ENCODE measurements around the gene PHACTR2.

Gene PHACTR2

DNA sequence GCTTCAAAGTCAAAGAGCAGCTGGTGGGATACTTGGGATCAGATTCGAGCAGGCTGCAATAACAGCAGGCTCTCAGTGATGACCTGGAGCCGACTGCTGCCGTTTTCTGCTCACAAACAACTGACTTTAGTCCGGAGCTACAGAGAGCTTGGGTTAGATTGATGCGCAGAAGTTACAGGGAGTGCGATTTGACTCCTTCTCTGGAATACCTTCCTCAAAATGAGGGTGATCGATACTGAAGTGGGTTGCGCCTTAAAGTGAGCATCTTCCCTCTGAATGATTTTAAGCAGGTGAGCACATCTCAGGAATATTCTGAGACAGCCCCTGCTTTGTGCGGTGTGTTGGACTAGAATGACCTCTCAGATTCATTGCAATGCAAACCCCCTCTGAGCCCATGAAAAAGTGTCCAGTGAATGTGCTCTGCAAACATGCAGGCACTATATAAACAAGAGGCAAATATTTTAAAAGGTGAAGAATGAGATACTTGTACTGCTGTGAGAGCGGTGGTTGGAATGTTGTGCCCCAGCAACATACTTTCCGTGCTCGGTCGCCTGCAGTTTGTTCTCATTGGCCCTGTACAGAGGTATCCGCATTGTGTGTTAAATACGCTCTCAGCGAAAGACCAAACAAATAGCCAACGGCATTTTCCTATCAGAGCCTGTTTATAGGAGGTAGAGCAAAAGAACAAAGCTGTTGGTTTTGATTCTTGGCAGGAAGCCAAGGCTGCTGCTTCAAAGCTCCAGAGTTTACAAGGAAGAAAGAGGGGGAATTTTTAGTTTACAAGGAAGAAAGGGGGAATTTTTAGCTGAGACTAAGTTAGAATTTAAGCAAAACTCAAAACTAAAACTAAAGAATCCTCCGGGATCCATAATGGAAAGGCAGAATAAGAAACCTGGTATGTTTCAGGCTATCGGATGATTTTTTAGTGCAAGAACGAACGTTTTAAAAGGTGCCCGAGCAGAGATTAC, 67.7 kb downstream of the PHACTR2 start:
- H3K9me2 ChIP-seq (replicated peaks; ENCODE audit: insufficient read depth, low read length): no peaks in the 10 kb centered on the region
- no peaks in the 10 kb centered on the region for H3K27me3 ChIP-seq (replicated peaks; ENCODE audit: insufficient read depth, low read length)
- no peaks in the 10 kb centered on the region for H3K4me1 ChIP-seq (ENCODE audit: low read length)
- no peaks in the 10 kb centered on the region for H3K9me3 ChIP-seq (replicated peaks; ENCODE audit: insufficient read depth, low read length)
- TF ChIP-seq EZH2phosphoT487 (IDR thresholded peaks at IDR 0.05; ENCODE audit: low read length) (no peak), EZH2 (optimal IDR thresholded peaks at IDR 0.05; ENCODE audit: low read depth, low read length) (no peak)
- TF ChIP-seq, protein P1, sequence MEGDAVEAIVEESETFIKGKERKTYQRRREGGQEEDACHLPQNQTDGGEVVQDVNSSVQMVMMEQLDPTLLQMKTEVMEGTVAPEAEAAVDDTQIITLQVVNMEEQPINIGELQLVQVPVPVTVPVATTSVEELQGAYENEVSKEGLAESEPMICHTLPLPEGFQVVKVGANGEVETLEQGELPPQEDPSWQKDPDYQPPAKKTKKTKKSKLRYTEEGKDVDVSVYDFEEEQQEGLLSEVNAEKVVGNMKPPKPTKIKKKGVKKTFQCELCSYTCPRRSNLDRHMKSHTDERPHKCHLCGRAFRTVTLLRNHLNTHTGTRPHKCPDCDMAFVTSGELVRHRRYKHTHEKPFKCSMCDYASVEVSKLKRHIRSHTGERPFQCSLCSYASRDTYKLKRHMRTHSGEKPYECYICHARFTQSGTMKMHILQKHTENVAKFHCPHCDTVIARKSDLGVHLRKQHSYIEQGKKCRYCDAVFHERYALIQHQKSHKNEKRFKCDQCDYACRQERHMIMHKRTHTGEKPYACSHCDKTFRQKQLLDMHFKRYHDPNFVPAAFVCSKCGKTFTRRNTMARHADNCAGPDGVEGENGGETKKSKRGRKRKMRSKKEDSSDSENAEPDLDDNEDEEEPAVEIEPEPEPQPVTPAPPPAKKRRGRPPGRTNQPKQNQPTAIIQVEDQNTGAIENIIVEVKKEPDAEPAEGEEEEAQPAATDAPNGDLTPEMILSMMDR (IDR thresholded peaks at IDR 0.05; ENCODE audit: low read length): no peak
- H3K27ac ChIP-seq (ENCODE audit: low read length): no peak overlapping the region
- no peaks in the 10 kb centered on the region for H4K20me1 ChIP-seq (ENCODE audit: insufficient read depth, low read length)
- no peak overlapping the region for H2AFZ ChIP-seq (ENCODE audit: low read length)
- H3K79me2 ChIP-seq (ENCODE audit: low read length): no peaks in the 10 kb centered on the region
- H3K4me2 ChIP-seq (ENCODE audit: low read depth, low read length): no peak overlapping the region
- H3F3A ChIP-seq (ENCODE audit: insufficient read depth, low read length): no peaks in the 10 kb centered on the region
- no peak overlapping the region for H3K4me3 ChIP-seq (ENCODE audit: low read length)
- H3K9ac ChIP-seq (ENCODE audit: low read length): no peak overlapping the region
- no peaks in the 10 kb centered on the region for H3K36me3 ChIP-seq (replicated peaks; ENCODE audit: insufficient read depth, low read length)
- no peak for DNase-seq

DNA sequence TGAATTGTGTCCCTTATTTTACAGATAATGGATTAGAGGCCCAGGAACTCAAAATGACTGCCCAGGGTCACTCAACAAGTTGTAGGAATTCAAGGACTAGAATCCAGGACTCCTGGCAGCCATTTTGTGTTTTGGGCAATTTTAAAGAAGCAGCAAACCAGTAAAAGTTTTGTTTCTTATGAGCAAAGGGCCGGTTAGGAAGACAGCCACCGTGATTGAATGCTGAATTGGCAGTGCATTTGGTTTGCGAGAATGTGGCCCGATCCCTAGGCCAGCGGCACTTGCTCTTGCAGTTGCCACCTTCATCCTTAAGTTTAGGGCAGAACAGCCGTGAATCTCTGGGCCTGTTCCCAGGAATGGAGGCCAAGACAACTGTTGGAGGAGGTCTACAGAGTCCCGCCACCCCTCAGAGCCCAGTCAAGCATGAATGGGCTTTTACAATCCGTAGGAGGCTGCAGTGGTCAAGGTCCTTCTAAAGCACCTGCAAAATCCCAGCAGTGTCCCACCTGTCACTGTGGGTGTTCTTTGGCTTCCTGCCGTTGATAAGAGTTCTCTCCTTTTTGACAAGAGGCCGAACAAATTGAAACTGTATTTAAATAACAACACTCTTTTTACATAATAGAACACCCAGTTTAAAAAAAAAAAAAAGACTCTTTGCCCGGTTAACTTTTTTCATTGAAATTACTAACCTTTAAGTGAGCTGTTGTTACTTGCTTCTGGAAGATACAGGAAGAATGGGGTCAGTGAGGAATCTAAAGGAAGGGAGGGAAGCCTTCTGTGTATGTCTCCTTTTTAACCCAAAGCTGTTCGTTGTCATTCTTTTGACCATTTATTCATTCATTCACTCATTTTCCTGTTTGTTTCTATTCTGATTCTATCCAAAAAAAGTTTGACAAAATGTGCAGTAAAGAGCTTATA, 68.7 kb downstream of the PHACTR2 start:
- H3F3A ChIP-seq (ENCODE audit: insufficient read depth, low read length): no peaks in the 10 kb centered on the region
- no peaks in the 10 kb centered on the region for H3K4me1 ChIP-seq (ENCODE audit: low read length)
- no peak overlapping the region for H3K9ac ChIP-seq (ENCODE audit: low read length)
- no peaks in the 10 kb centered on the region for H3K36me3 ChIP-seq (replicated peaks; ENCODE audit: insufficient read depth, low read length)
- no peak overlapping the region for H3K27ac ChIP-seq (ENCODE audit: low read length)
- DNase-seq: no peak
- no peak overlapping the region for H3K4me3 ChIP-seq (ENCODE audit: low read length)
- no peak for TF ChIP-seq EZH2 (optimal IDR thresholded peaks at IDR 0.05; ENCODE audit: low read depth, low read length)
- TF ChIP-seq, protein P1 (IDR thresholded peaks at IDR 0.05; ENCODE audit: low read length): no peak
- no peak for TF ChIP-seq EZH2phosphoT487 (IDR thresholded peaks at IDR 0.05; ENCODE audit: low read length)
- H3K27me3 ChIP-seq (replicated peaks; ENCODE audit: insufficient read depth, low read length): no peaks in the 10 kb centered on the region
- no peaks in the 10 kb centered on the region for H4K20me1 ChIP-seq (ENCODE audit: insufficient read depth, low read length)
- H3K9me3 ChIP-seq (replicated peaks; ENCODE audit: insufficient read depth, low read length): no peaks in the 10 kb centered on the region
- no peaks in the 10 kb centered on the region for H3K9me2 ChIP-seq (replicated peaks; ENCODE audit: insufficient read depth, low read length)
- no peaks in the 10 kb centered on the region for H3K79me2 ChIP-seq (ENCODE audit: low read length)
- H2AFZ ChIP-seq (ENCODE audit: low read length): no peak overlapping the region
- H3K4me2 ChIP-seq (ENCODE audit: low read depth, low read length): no peak overlapping the region

DNA sequence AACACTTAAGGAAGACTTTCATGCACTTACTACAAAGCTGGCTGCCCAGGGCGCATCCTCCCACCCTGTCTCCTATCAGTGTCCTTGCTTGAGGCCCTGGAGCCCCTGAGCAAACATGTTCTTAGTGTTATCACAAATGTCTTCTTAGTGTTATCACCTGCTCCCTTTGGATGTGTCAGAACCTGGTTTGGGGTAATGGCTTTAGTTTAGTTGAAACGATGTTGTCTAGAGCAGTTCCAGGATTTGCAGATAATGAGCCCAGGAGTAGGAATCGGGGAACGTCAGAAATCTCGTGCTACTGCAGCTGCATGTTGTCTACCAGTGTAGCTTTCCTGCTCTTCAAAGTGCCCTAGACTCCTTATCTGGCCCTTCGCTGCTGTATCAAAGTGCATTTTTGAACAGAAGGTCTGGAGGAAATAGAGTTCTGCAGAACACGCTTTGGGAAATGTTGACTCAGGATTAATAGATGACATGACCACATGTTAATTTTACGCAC, 69.6 kb downstream of the PHACTR2 start:
- no peaks in the 10 kb centered on the region for H3F3A ChIP-seq (ENCODE audit: insufficient read depth, low read length)
- H3K4me1 ChIP-seq (ENCODE audit: low read length): no peaks in the 10 kb centered on the region
- no peaks in the 10 kb centered on the region for H3K9me3 ChIP-seq (replicated peaks; ENCODE audit: insufficient read depth, low read length)
- no peak overlapping the region for H3K9ac ChIP-seq (ENCODE audit: low read length)
- no peaks in the 10 kb centered on the region for H3K27me3 ChIP-seq (replicated peaks; ENCODE audit: insufficient read depth, low read length)
- no peaks in the 10 kb centered on the region for H4K20me1 ChIP-seq (ENCODE audit: insufficient read depth, low read length)
- no peaks in the 10 kb centered on the region for H3K36me3 ChIP-seq (replicated peaks; ENCODE audit: insufficient read depth, low read length)
- H3K9me2 ChIP-seq (replicated peaks; ENCODE audit: insufficient read depth, low read length): no peaks in the 10 kb centered on the region
- no peak overlapping the region for H3K4me2 ChIP-seq (ENCODE audit: low read depth, low read length)
- H3K4me3 ChIP-seq (ENCODE audit: low read length): no peak overlapping the region
- DNase-seq: no peak
- H2AFZ ChIP-seq (ENCODE audit: low read length): no peak overlapping the region
- TF ChIP-seq, protein P1 (IDR thresholded peaks at IDR 0.05; ENCODE audit: low read length): no peak
- no peak for TF ChIP-seq EZH2 (optimal IDR thresholded peaks at IDR 0.05; ENCODE audit: low read depth, low read length)
- no peak overlapping the region for H3K27ac ChIP-seq (ENCODE audit: low read length)
- H3K79me2 ChIP-seq (ENCODE audit: low read length): no peaks in the 10 kb centered on the region

All from MM.1S (cell line).